Effector memory CD4-positive, alpha-beta T cell (primary cell): ENCODE data around the gene KIFBP.
"Not testable (repeated sequence)": the region's sequence is repeated elsewhere in the genome, so short reads cannot be mapped to it uniquely, and the experiment has no call there.

Experiments used
- DNase-seq, 3 donors: peaks; one replicate each; pipeline ENCODE4 v3.0.0-alpha.2; 2020
- H3K27ac ChIP-seq: 2 replicates; pipeline ENCODE4 v1.7.0; 2013; ENCODE audit warnings: mild to moderate bottlenecking, low read length, moderate library complexity; ENCODE audit not compliant: insufficient read depth, poor library complexity, severe bottlenecking
- H3K27me3 ChIP-seq: replicated peaks from 2 replicates; pipeline ENCODE4 v1.7.0; 2013; ENCODE audit warnings: mild to moderate bottlenecking, low read length; ENCODE audit not compliant: insufficient read depth, control insufficient read depth, poor library complexity, severe bottlenecking
- H3K36me3 ChIP-seq: 2 replicates; pipeline ENCODE4 v1.7.0; 2013; ENCODE audit warnings: mild to moderate bottlenecking, low read length, moderate library complexity; ENCODE audit not compliant: control insufficient read depth, insufficient read depth
- H3K4me1 ChIP-seq: 2 replicates; pipeline ENCODE4 v1.7.0; 2013; ENCODE audit warnings: low read length, mild to moderate bottlenecking; ENCODE audit not compliant: control insufficient read depth, insufficient read depth, poor library complexity, severe bottlenecking
- H3K4me3 ChIP-seq: 2 replicates; pipeline ENCODE4 v1.7.0; 2013; ENCODE audit warnings: low read length, low read depth, mild to moderate bottlenecking; ENCODE audit not compliant: insufficient read depth, poor library complexity, severe bottlenecking
- H3K9me3 ChIP-seq: 2 replicates; pipeline ENCODE4 v1.7.0; 2013; ENCODE audit warnings: mild to moderate bottlenecking, low read length, moderate library complexity; ENCODE audit not compliant: control insufficient read depth
- total RNA-seq, 3 donors: gene quantifications; one replicate each; lab custom pipeline; 2026; lab: John Stamatoyannopoulos, UW

The KIFBP gene, protein sequence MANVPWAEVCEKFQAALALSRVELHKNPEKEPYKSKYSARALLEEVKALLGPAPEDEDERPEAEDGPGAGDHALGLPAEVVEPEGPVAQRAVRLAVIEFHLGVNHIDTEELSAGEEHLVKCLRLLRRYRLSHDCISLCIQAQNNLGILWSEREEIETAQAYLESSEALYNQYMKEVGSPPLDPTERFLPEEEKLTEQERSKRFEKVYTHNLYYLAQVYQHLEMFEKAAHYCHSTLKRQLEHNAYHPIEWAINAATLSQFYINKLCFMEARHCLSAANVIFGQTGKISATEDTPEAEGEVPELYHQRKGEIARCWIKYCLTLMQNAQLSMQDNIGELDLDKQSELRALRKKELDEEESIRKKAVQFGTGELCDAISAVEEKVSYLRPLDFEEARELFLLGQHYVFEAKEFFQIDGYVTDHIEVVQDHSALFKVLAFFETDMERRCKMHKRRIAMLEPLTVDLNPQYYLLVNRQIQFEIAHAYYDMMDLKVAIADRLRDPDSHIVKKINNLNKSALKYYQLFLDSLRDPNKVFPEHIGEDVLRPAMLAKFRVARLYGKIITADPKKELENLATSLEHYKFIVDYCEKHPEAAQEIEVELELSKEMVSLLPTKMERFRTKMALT
- total RNA-seq = 7.1 to 11.8 (median 9.5) reads per million in 3 donors

DNA sequence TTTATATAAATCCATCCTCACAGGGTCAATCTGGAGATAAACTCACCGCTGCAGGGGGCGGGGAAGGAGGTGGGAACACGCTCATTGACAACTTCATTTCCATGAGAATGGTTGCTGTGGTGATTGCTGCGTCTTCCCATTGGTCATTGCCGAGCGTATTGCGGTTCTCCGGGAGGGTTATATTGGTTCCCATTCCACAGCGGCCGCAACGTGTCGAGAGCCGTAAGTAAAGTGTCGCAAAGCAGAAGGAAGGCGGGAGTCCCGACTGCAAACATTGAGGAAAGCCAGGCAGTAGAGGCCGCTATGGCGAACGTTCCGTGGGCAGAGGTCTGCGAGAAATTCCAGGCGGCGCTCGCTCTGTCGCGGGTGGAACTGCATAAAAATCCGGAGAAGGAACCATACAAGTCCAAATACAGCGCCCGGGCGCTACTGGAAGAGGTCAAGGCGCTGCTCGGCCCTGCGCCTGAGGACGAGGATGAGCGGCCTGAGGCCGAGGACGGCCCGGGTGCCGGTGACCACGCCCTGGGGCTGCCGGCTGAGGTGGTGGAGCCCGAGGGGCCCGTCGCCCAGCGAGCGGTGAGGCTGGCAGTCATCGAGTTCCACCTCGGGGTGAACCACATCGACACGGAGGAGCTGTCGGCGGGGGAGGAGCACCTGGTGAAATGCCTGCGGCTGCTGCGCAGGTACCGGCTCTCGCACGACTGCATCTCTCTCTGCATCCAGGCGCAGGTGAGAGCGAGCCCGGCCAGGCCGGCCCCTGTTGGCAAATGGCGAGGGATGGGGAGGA, at the start of gene KIFBP:
KIFBP (plus strand) TSS at position 274 of the 787 bp plus-strand sequence; CDS start at position 304, 30 bp downstream.
- Histone ChIP-seq H3K4me1 (peaks cover 20% of the 10 kb centered on the region), H3K27me3 (no peaks in the 10 kb centered on the region)

DNA sequence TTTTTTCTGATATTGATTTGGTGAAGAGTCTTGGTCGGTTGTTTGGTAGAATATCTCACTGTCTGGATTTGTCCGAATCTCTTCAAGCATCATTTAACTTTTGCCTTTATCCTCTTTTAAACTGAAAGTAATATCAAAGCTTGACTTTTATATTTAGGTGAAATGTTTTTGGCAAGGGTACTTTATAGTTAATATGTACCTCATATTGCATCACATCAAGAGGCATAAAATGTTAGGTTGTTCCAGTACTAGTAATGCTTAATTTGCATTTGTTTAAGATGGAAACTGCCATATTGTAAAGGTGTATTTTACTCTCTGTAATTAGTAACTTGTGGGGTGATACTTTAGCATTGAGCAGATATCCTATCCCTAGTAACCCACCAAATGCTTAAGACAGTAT, 49.7 kb upstream of the KIFBP start:
- no peak for DNase-seq
- H3K36me3 ChIP-seq = peaks cover 56% of the 10 kb centered on the region
- no peaks in the 10 kb centered on the region for H3K4me1 ChIP-seq
- H3K4me3 ChIP-seq = no peak overlapping the region
- H3K9me3 ChIP-seq = no peaks in the 10 kb centered on the region
- no peak overlapping the region for H3K27ac ChIP-seq
- no peaks in the 10 kb centered on the region for H3K27me3 ChIP-seq

More for the DNA sequence above, at the start of gene KIFBP:
- Histone ChIP-seq H3K4me3 (peak within 1 kb of the TSS; percentile 87), H3K36me3 (peaks cover 11% of the 10 kb centered on the region), H3K9me3 (no peaks in the 10 kb centered on the region), H3K27ac (peak within 1 kb of the TSS; percentile 81)
- peak; percentile 74 to 81 (median 79) for DNase-seq

DNA sequence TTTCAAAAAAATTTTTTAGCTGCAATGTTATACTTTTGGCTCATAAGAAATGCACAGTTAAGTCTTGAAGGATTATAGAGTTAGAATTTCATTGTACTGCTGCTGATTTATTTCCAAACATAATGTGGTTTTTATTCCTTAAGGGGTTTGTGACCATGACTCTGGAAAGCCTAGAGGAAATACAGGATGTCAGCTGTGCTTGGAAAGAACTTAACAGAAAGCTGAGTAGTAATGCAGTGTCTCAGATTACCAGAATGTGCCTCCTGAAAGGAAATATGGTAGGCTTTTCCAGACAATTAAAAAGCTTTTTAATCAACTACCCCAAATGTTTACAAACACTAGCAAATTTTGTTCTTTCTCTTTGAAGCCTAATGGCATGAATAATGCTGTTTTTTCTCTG, 47.7 kb upstream of the KIFBP start:
- not testable (repeated sequence) for H3K4me1 ChIP-seq, H3K27me3 ChIP-seq, H3K27ac ChIP-seq, H3K9me3 ChIP-seq, DNase-seq, H3K4me3 ChIP-seq
- H3K36me3 ChIP-seq = peaks cover 55% of the 10 kb centered on the region

DNA sequence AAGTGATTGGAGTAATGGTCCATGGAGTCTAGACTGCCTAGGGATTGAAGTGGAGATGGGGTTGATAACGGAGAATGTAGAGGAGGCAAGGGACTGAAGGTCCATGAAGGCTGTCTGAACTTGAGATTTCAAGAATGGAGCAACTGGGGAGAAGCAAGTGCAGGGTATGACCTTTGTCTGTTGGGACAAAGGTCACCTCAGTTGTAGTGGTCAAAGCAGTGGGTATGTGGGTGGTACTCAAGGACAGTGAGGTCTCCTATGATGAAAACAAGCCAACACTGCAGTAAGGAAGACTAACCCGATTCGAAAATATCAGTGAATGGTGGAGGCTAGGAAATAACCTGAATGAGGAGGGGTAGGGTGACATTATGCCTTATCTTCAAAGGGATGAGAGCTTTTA, 38.0 kb upstream of the KIFBP start:
- Histone ChIP-seq H3K4me1 (peaks cover 2% of the 10 kb centered on the region), H3K4me3 (no peak overlapping the region), H3K9me3 (no peaks in the 10 kb centered on the region), H3K27me3 (no peaks in the 10 kb centered on the region), H3K36me3 (peaks cover 17% of the 10 kb centered on the region), H3K27ac (no peak overlapping the region)
- no peak for DNase-seq

DNA sequence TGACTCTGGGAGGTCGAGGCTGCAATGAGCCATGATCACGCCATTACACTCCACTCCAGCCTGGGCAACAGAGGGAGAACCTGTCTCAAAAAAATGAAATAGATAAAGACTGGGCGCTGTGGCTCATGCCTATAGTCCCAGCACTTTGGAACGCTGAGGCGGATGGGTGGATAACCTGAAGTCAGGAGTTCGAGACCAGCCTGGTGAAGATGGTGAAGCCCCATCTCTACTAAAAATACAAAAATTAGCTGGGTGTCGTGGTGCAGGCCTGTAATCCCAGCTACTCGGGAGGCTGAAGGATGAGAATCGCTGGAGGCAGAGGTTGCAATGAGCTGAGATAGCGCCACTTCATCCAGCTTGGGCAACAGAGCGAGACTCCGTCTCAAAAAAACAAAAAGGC, 33.7 kb upstream of the KIFBP start:
- Histone ChIP-seq H3K27ac (no peak overlapping the region), H3K9me3 (no peaks in the 10 kb centered on the region), H3K36me3 (peaks cover 5% of the 10 kb centered on the region), H3K4me3 (no peak overlapping the region), H3K4me1 (peaks cover 19% of the 10 kb centered on the region), H3K27me3 (no peaks in the 10 kb centered on the region)
- no peak for DNase-seq

DNA sequence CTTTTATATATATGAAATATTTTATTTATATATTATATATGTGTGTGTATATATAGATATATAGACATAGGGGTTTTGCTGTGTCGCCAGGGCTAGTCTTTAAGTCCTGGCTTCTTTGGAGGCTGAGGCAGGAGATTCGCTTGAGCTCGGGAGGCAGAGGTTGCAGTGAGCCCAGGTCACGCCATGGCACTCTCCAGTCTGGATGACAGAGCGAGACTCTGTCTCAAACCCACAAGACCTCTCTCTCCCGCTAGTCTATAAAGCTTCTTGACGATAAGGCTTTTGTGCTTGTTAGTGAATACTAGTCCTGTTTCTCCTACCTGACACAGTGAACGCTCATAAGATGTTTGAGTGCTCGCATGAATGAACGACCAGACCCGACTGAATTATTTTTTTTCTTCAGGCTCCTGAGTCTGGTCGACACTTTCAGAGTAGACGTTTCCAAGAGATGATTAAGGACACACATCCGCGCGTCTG, 33.2 kb upstream of the KIFBP start:
- Histone ChIP-seq H3K27me3 (no peaks in the 10 kb centered on the region), H3K4me1 (peaks cover 19% of the 10 kb centered on the region), H3K27ac (peak overlapping the region; percentile 98), H3K36me3 (peaks cover 8% of the 10 kb centered on the region), H3K9me3 (no peaks in the 10 kb centered on the region), H3K4me3 (peak overlapping the region; percentile 86)
- DNase-seq = no peak

DNA sequence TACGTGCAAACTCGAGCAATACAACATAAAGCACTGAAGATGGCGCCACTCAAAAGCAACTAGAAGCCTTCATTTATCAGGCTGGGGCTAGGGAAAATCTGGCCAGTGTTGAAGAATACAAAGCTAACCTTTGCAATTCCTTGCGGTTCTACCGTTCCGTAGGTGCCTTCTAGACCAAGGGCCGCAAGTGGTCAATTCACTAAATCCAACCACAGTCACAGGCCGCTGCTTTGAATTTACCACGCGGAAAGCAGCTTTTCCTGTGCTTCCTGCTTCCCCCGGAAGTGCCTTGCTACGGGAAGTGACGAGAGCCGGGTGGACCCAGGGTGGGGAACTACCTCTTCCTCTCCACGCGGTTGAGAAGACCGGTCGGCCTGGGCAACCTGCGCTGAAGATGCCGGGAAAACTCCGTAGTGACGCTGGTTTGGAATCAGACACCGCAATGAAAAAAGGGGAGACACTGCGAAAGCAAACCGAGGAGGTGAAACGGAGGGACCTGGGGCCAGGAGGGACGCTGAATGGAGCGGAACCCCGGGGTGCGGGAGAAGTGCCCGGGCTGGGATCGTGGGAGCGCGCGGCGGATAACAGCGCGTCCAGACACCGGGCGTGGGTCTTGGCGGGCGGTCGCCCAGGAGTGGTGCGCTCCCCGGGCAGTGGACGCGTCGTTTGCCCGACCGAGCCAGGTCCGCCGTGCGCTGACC, 32.6 kb upstream of the KIFBP start, which contains the start of gene DDX21:
DDX21 (plus strand) TSS at position 339 of the 701 bp plus-strand sequence; CDS start at position 395, 56 bp downstream.
- H3K27me3 ChIP-seq = no peaks in the 10 kb centered on the region
- peak within 1 kb of the TSS; percentile 98 for H3K27ac ChIP-seq

DNA sequence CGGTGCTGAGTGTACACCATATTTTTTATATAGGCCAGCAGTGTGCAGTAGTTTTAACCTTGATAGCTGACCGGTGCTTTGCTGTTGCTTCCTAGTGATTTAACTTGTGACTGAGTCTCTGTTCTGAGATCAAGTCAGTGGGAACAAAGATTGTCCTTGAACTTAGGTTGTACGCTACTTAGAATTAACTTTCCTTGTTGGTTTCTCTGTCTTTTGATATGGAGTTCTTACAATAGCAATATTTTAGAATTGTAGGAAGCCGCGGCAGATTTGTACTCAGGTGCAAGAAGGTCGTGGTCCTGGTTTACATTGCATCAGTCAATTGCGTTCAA, 31.4 kb upstream of the KIFBP start:
- Histone ChIP-seq H3K27ac (peak overlapping the region; percentile 98), H3K27me3 (no peaks in the 10 kb centered on the region), H3K4me1 (peaks cover 19% of the 10 kb centered on the region), H3K4me3 (peak overlapping the region; percentile 86), H3K36me3 (peaks cover 25% of the 10 kb centered on the region), H3K9me3 (no peaks in the 10 kb centered on the region)
- no peak for DNase-seq

More for the DNA sequence above, 32.6 kb upstream of the KIFBP start, which contains the start of gene DDX21:
- H3K36me3 ChIP-seq = peaks cover 13% of the 10 kb centered on the region
- H3K4me1 ChIP-seq = peaks cover 19% of the 10 kb centered on the region
- peak within 1 kb of the TSS; percentile 86 for H3K4me3 ChIP-seq
- H3K9me3 ChIP-seq = no peaks in the 10 kb centered on the region
- peak; percentile 77 to 87 (median 82) for DNase-seq

DNA sequence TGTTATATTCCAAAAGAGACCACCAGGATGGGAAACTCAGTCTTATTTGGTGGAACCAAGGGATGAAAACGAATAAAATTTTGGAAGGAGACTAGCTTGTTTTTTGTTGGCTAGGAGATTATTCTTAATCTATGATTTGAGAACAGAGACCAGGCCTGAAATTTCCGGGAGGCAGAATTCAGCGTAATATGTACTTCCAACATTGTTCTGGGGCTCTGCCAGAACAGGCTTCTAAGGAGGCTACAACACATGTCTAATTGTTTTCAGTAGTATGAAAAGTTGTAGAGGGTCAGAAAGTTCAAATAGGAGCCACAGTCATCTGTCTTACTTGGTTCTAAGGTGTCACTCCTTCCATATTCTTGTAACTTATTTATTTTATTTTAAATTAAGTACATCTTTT, 30.9 kb upstream of the KIFBP start:
- no peak for DNase-seq
- H3K4me3 ChIP-seq = peak overlapping the region; percentile 86
- H3K27ac ChIP-seq = peak overlapping the region; percentile 98
- peaks cover 26% of the 10 kb centered on the region for H3K36me3 ChIP-seq
- no peaks in the 10 kb centered on the region for H3K27me3 ChIP-seq
- H3K9me3 ChIP-seq = no peaks in the 10 kb centered on the region
- H3K4me1 ChIP-seq = peaks cover 19% of the 10 kb centered on the region
